Endothelial cell of umbilical vein (primary cell): ENCODE data around the gene FBXO5. TPM values are rescaled to one million over a fixed set of nuclear protein-coding genes. Genes with fewer than 3 reads are reported as not detected.

ENCODE experiments used
- BruUV-seq: library from RNA; stranded (reverse); fragments of 400-500 nt; replicated peaks from 2 replicates; lab custom pipeline; 2021; lab: Mats Ljungman, UMichigan
- CTCF ChIA-PET: fragments of 300-600, 350-600 bp; sonication (Branson Sonifier 250); formaldehyde crosslinking; loops from one replicate; lab custom pipeline; 2021; ENCODE audit warnings: antibody characterized with exemption, inconsistent platforms; lab: Charles Lee
- POLR2A ChIA-PET: fragments of 300-600, 350-600 bp; sonication (Branson Sonifier 250); formaldehyde crosslinking; loops from one replicate; lab custom pipeline; 2021; ENCODE audit warnings: antibody characterized with exemption, inconsistent platforms; lab: Charles Lee
- DNase-seq: peaks from one replicate; pipeline ENCODE4 v3.0.0-alpha.2; 2011; ENCODE audit warnings: low read depth, low spot score
- FAIRE-seq: peaks from 2 replicates; lab custom pipeline; 2011; peaks lifted over from hg19 to GRCh38; lab: Jason Lieb, UNC
- H2AFZ ChIP-seq: 2 replicates; pipeline ENCODE4 v1.6.0; 2012; ENCODE audit warnings: low read depth, low read length, control low read depth, inconsistent platforms
- H3K27ac ChIP-seq: 2 replicates; pipeline ENCODE4 v1.5.1; 2011; ENCODE audit warnings: low read depth, mild to moderate bottlenecking, control low read depth, low read length, moderate library complexity; ENCODE audit not compliant: insufficient read depth
- H3K27me3 ChIP-seq, 2 experiments: 2 replicates each; pipeline versions ENCODE4 v1.6.0 to v1.6.1; 2011; ENCODE audit warnings: low read length in 2 of 2, mixed read lengths in 1 of 2; ENCODE audit not compliant: control insufficient read depth in 2 of 2, insufficient read depth in 2 of 2
- H3K36me3 ChIP-seq, 2 experiments: 2 replicates in 1 of 2; 3 replicates in 1 of 2; pipeline ENCODE4 v1.5.1; 2011; ENCODE audit warnings: low read length in 2 of 2, mild to moderate bottlenecking in 1 of 2, moderate library complexity in 1 of 2; ENCODE audit not compliant: control insufficient read depth in 2 of 2, insufficient read depth in 2 of 2; ENCODE audit errors: extremely low read depth in 1 of 2
- H3K4me1 ChIP-seq: 3 replicates; pipeline ENCODE4 v1.5.1; 2011; ENCODE audit warnings: mild to moderate bottlenecking, low read length; ENCODE audit not compliant: control insufficient read depth, insufficient read depth; ENCODE audit errors: extremely low read depth
- H3K4me2 ChIP-seq: 2 replicates; pipeline ENCODE4 v1.6.1; 2011; ENCODE audit warnings: low read length, control low read depth, mixed read lengths; ENCODE audit not compliant: insufficient read depth
- H3K4me3 ChIP-seq, 3 experiments: fragments of 200-600 bp in 1 of 3; sonication (generic), shearing (Covaris generic) in 1 of 3; replicated peaks in 1 of 3; 2 replicates each; pipeline ENCODE4 v1.5.1; 2011 to 2016; ENCODE audit warnings: control low read depth in 3 of 3, low read length in 3 of 3, mild to moderate bottlenecking in 2 of 3, inconsistent platforms in 1 of 3, low read depth in 1 of 3, moderate library complexity in 1 of 3; ENCODE audit not compliant: insufficient read depth in 1 of 3
- H3K79me2 ChIP-seq: 2 replicates; pipeline ENCODE4 v1.6.0; 2012; ENCODE audit warnings: low read length, inconsistent platforms; ENCODE audit not compliant: control insufficient read depth, insufficient read depth
- H3K9ac ChIP-seq: replicated peaks from 2 replicates; pipeline ENCODE3; 2011; ENCODE audit warnings: low read length, control low read depth; ENCODE audit not compliant: insufficient read depth; ENCODE audit errors: extremely low read depth
- H3K9me1 ChIP-seq: replicated peaks from 3 replicates; pipeline ENCODE4 v1.6.0; 2011; ENCODE audit warnings: mild to moderate bottlenecking, low read length; ENCODE audit not compliant: control insufficient read depth, insufficient read depth; ENCODE audit errors: extremely low read depth
- H3K9me3 ChIP-seq: replicated peaks from 2 replicates; pipeline ENCODE4 v1.5.1; 2012; ENCODE audit warnings: low read length, inconsistent platforms; ENCODE audit not compliant: control insufficient read depth, insufficient read depth
- H4K20me1 ChIP-seq: replicated peaks from 2 replicates; pipeline ENCODE3; 2011; ENCODE audit warnings: mild to moderate bottlenecking, low read length; ENCODE audit not compliant: control insufficient read depth, insufficient read depth; ENCODE audit errors: extremely low read depth
- EZH2 ChIP-seq: IDR thresholded peaks from 2 replicates; pipeline ENCODE4 v1.6.1; 2012; ENCODE audit warnings: borderline replicate concordance, low read depth, mild to moderate bottlenecking, moderate library complexity, low read length, inconsistent platforms; ENCODE audit not compliant: severe bottlenecking
- FOS ChIP-seq: IDR thresholded peaks from 2 replicates; pipeline ENCODE4 v1.6.1; 2011; ENCODE audit warnings: mild to moderate bottlenecking, low read length, moderate library complexity, borderline replicate concordance; ENCODE audit not compliant: insufficient read depth
- GATA2 ChIP-seq: IDR thresholded peaks from 2 replicates; pipeline ENCODE4 v1.7.0; 2011; ENCODE audit warnings: low read depth, mild to moderate bottlenecking, moderate library complexity, mixed read lengths, low read length; ENCODE audit not compliant: insufficient read length, insufficient read depth
- JUN ChIP-seq: IDR thresholded peaks from 2 replicates; pipeline ENCODE4 v1.6.1; 2011; ENCODE audit warnings: borderline replicate concordance, low read depth; ENCODE audit not compliant: insufficient read length, insufficient read depth
- MYC ChIP-seq: IDR thresholded peaks from one replicate; pipeline ENCODE4 v1.6.1; 2011; ENCODE audit warnings: mild to moderate bottlenecking, low read depth, low read length
- POLR2AphosphoS5 ChIP-seq: IDR thresholded peaks from 2 replicates; pipeline ENCODE4 v1.6.1; 2012; ENCODE audit warnings: low read depth, mild to moderate bottlenecking, control low read depth, low read length, moderate library complexity; ENCODE audit not compliant: insufficient read depth
- dilution Hi-C: fragments of 300-500 bp; cut with MboI; formaldehyde crosslinking; loops from one replicate; pipeline ENCODE4 v1.15.0; 2019; ENCODE audit warnings: low sequenced_read_pairs; ENCODE audit not compliant: extremely low pct_ligation_motif_present
- intact Hi-C: fragments of 100-400 bp; cut with micrococcal nuclease; formaldehyde crosslinking; loops from one replicate; pipeline ENCODE4 v1.10.0; 2022
- polyA plus RNA-seq, 4 experiments: library from polyadenylated mRNA; depleted of rRNA in 3 of 4; stranded (reverse) in 3 of 4; unstranded in 1 of 4; fragments of >200 nt; gene quantifications; 2 replicates each; pipeline versions ENCODE4 v1.2.1 to v1.2.3, GENCODE V29; 2011 to 2012; ENCODE audit warnings: missing spikeins in 1 of 4
- total RNA-seq: library from RNA; stranded (reverse); gene quantifications from 2 replicates; pipeline ENCODE4 v1.2.3, GENCODE V29; 2021
- TF ChIP-seq, protein P1 (sequence below), 2 donors: IDR thresholded peaks; 1 replicate in 1 of 2; 2 replicates in 1 of 2; pipeline ENCODE4 v1.5.1; 2011; ENCODE audit warnings: low read length in 2 of 2, mild to moderate bottlenecking in 2 of 2, moderate library complexity in 2 of 2, control low read depth in 1 of 2, inconsistent platforms in 1 of 2, low read depth in 1 of 2; ENCODE audit not compliant: insufficient read depth in 1 of 2; ENCODE audit errors: extremely low read depth in 1 of 2

Gene FBXO5
- total and polyA plus RNA-seq, 2 donors (not counting 3 experiments of a cell fraction or from before 2014, with no cell fraction given): 6.1 to 27.1 TPM

DNA sequence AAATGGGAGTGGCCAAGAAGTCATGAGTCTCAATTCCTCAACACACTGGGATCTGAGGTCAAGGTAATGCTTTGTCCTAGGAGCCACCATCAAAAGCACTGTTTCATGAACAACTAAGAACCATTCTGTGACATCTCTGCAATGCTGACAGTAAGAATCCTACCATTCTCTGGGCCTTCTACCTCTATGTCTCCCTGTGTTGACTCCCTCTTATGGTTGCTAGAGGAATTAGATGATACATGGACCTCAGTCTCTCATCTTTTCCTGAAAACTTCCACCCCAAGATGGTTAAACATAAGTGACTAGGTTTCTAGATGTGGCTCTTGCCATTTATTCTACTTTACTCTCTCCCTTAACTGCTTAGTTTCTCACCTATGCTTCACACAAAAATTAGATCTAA, 10.6 kb upstream of the FBXO5 start:
- Histone ChIP-seq H3K27me3 (no peaks in the 10 kb centered on the region), H3K4me2 (no peak overlapping the region), H3K4me3 (no peak overlapping the region), H3K4me1 (no peaks in the 10 kb centered on the region), H3K9ac (no peak overlapping the region), H3K27ac (no peak overlapping the region), H3K79me2 (peaks cover 57% of the 10 kb centered on the region), H3K9me3 (no peaks in the 10 kb centered on the region), H3K36me3 (peaks cover 9 to 18% of the 10 kb centered on the region in 2 experiments), H2AFZ (no peak overlapping the region), H3K9me1 (no peaks in the 10 kb centered on the region), H4K20me1 (no peaks in the 10 kb centered on the region)
- TF ChIP-seq FOS (no peak), EZH2 (no peak), POLR2AphosphoS5 (no peak), MYC (no peak), GATA2 (no peak), JUN (no peak)
- TF ChIP-seq, protein P1, sequence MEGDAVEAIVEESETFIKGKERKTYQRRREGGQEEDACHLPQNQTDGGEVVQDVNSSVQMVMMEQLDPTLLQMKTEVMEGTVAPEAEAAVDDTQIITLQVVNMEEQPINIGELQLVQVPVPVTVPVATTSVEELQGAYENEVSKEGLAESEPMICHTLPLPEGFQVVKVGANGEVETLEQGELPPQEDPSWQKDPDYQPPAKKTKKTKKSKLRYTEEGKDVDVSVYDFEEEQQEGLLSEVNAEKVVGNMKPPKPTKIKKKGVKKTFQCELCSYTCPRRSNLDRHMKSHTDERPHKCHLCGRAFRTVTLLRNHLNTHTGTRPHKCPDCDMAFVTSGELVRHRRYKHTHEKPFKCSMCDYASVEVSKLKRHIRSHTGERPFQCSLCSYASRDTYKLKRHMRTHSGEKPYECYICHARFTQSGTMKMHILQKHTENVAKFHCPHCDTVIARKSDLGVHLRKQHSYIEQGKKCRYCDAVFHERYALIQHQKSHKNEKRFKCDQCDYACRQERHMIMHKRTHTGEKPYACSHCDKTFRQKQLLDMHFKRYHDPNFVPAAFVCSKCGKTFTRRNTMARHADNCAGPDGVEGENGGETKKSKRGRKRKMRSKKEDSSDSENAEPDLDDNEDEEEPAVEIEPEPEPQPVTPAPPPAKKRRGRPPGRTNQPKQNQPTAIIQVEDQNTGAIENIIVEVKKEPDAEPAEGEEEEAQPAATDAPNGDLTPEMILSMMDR (IDR thresholded peaks at IDR 0.05; ENCODE audit: extremely low read depth in 1 of 2, insufficient read depth in 1 of 2, low read depth in 1 of 2, low read length in 2 of 2): no peak
- ChIA-PET CTCF (no interaction called here), POLR2A (no interaction called here)
- dilution Hi-C loops: no loop called here
- no peak for FAIRE-seq
- DNase-seq: no peak
- intact Hi-C loops: no loop called here
- BruUV-seq: no TSS peak
